ENCODE measurements around the gene SUCNR1.

DNA sequence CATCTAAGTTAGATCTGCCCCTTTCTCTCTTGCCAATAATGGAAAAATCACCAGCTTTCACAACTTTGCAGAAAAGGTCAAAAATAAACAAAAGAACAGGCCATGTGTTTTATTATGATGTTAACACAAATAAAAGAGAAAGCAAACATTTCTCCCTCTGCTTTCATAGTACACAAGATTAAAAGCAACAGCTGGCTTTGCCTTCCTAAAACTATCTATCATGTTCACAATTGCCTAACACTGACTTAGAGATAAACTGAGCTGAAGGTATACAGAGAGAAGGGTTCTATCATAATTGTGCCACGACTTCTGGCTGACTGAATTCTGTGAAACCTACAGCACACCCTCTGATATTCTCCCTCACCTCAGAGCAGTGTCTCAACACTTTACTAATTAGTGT lies 30.2 kb upstream of the SUCNR1 start:
- TF ChIP-seq YY1 (IDR thresholded peaks at IDR 0.05; ENCODE audit: insufficient read depth, insufficient read length) = no peak
- no peak for TF ChIP-seq SUZ12 (IDR thresholded peaks at IDR 0.05; ENCODE audit: extremely low read depth, insufficient read depth, insufficient read length)

Measured in NT2/D1 (cell line).